Common myeloid progenitor, CD34-positive (primary cell): ENCODE data around the gene SRC.

ENCODE experiments used
- CTCF ChIA-PET: fragments of 350-600 bp; sonication (Branson Sonifier 250); formaldehyde crosslinking; loops from one replicate; lab custom pipeline; 2021; ENCODE audit warnings: antibody characterized with exemption; lab: Charles Lee
- POLR2A ChIA-PET: fragments of 350-600 bp; sonication (Branson Sonifier 250); formaldehyde crosslinking; loops from one replicate; lab custom pipeline; 2021; ENCODE audit warnings: antibody characterized with exemption; lab: Charles Lee
- DNase-seq, 3 donors: peaks; one replicate each; pipeline versions ENCODE4 v3.0.0 to v3.0.0-alpha.2; 2013
- H3K27ac ChIP-seq, 2 experiments: 1 replicate in 1 of 2; 2 replicates in 1 of 2; pipeline ENCODE4 v1.7.0; 2013; ENCODE audit warnings: inconsistent platforms in 2 of 2, low read length in 2 of 2, mild to moderate bottlenecking in 2 of 2, low read depth in 1 of 2, moderate library complexity in 1 of 2; ENCODE audit not compliant: severe bottlenecking in 2 of 2, insufficient read depth in 1 of 2, poor library complexity in 1 of 2
- H3K27me3 ChIP-seq, 5 experiments: replicated peaks in 2 of 5; 1 replicate in 3 of 5; 2 replicates in 2 of 5; pipeline versions ENCODE4 v1.6.1 to v1.7.0; 2013; ENCODE audit warnings: low read length in 4 of 5, mild to moderate bottlenecking in 2 of 5, moderate library complexity in 2 of 5, inconsistent platforms in 1 of 5; ENCODE audit not compliant: insufficient read depth in 5 of 5, control insufficient read depth in 4 of 5
- H3K36me3 ChIP-seq, 4 experiments: 1 replicate in 2 of 4; 2 replicates in 2 of 4; pipeline versions ENCODE4 v1.6.1 to v1.7.0; 2013; ENCODE audit warnings: low read length in 3 of 4, control low read depth in 1 of 4, mild to moderate bottlenecking in 1 of 4; ENCODE audit not compliant: control insufficient read depth in 4 of 4, insufficient read depth in 4 of 4
- H3K4me1 ChIP-seq, 4 experiments: 1 replicate in 3 of 4; 2 replicates in 1 of 4; pipeline versions ENCODE4 v1.6.1 to v1.7.1; 2013; ENCODE audit warnings: low read length in 3 of 4, mild to moderate bottlenecking in 3 of 4, control low read depth in 1 of 4, inconsistent platforms in 1 of 4, moderate library complexity in 1 of 4; ENCODE audit not compliant: control insufficient read depth in 4 of 4, insufficient read depth in 4 of 4; ENCODE audit errors: control extremely low read depth in 1 of 4
- H3K4me3 ChIP-seq, 7 experiments: 1 replicate in 4 of 7; 2 replicates in 3 of 7; pipeline versions ENCODE4 v1.5.1 to v1.7.0; 2013; ENCODE audit warnings: mild to moderate bottlenecking in 7 of 7, low read length in 6 of 7, moderate library complexity in 6 of 7, inconsistent platforms in 2 of 7, low read depth in 2 of 7, control low read depth in 1 of 7; ENCODE audit not compliant: insufficient read depth in 4 of 7, control insufficient read depth in 1 of 7; ENCODE audit errors: extremely low read depth in 1 of 7
- H3K9me3 ChIP-seq, 5 experiments: 1 replicate in 4 of 5; 2 replicates in 1 of 5; pipeline versions ENCODE4 v1.6.1 to v1.7.1; 2013; ENCODE audit warnings: low read length in 4 of 5, mild to moderate bottlenecking in 2 of 5, inconsistent platforms in 1 of 5, low read depth in 1 of 5, moderate library complexity in 1 of 5; ENCODE audit not compliant: control insufficient read depth in 4 of 5, insufficient read depth in 2 of 5; ENCODE audit errors: control extremely low read depth in 1 of 5
- WGBS: methylation state at CpG from one replicate; pipeline ENCODE4 v1.1.5; 2013; ENCODE audit not compliant: insufficient coverage; 5-methylcytosine and 5-hydroxymethylcytosine counted together

Gene SRC

GRCh38 chr20:37357481-37358365, 11.8 kb downstream of the SRC start:
- peaks cover 0 to 2% (median 0%) of the 10 kb centered on the region in 4 experiments for H3K36me3 ChIP-seq
- ChIA-PET POLR2A (interaction anchor here (1.0 to 1.6 kb wide), 4 partner anchors 10 to 68 kb away, joined by 3 to 8 read pairs (median 5); partner anchors contain the start of gene MANBAL), CTCF (interaction anchor here (0.8 to 2.4 kb wide), 12 partner anchors 8 to 87 kb away, joined by 3 to 16 read pairs (median 3); partner anchors contain the start of gene MANBAL)
- H3K27ac ChIP-seq: peak overlapping the region in 1 of 2 experiments; percentile 43
- no peaks in the 10 kb centered on the region for H3K9me3 ChIP-seq
- H3K4me3 ChIP-seq: peak overlapping the region in 1 of 7 experiments; percentile 29
- no peaks in the 10 kb centered on the region for H3K27me3 ChIP-seq
- peak in 2 of 3 donors; percentile 95 to 97 for DNase-seq
- H3K4me1 ChIP-seq: peaks cover 0 to 45% (median 33%) of the 10 kb centered on the region in 4 experiments
- 73% methylated on average over 15 of the region's 15 CpGs for WGBS

GRCh38 chr20:37358366-37359150, 12.6 kb downstream of the SRC start:
- no peaks in the 10 kb centered on the region for H3K27me3 ChIP-seq
- H3K27ac ChIP-seq: no peak overlapping the region
- DNase-seq: no peak
- no peaks in the 10 kb centered on the region for H3K9me3 ChIP-seq
- H3K4me1 ChIP-seq: peaks cover 0 to 45% (median 33%) of the 10 kb centered on the region in 4 experiments
- 96% methylated on average over 20 of the region's 23 CpGs for WGBS
- POLR2A ChIA-PET: no interaction called here
- CTCF ChIA-PET: interaction anchor here (1.4 to 2.0 kb wide), 2 partner anchors 13 to 88 kb away, joined by 3 to 7 read pairs; no protein-coding TSS in a partner anchor
- H3K36me3 ChIP-seq: peaks cover 0 to 2% (median 0%) of the 10 kb centered on the region in 4 experiments
- no peak overlapping the region for H3K4me3 ChIP-seq

- Histone ChIP-seq H3K27me3 (no peaks in the 10 kb centered on the region), H3K9me3 (no peaks in the 10 kb centered on the region), H3K4me3 (no peak overlapping the region), H3K4me1 (peaks cover 0 to 45% (median 33%) of the 10 kb centered on the region in 4 experiments), H3K27ac (no peak overlapping the region), H3K36me3 (no peaks in the 10 kb centered on the region)
- POLR2A ChIA-PET: no interaction called here
- 86% methylated on average over 8 of the region's 9 CpGs for WGBS
- no peak for DNase-seq
- CTCF ChIA-PET: no interaction called here
Measured at GRCh38 chr20:37359331-37359730, 13.4 kb downstream of the SRC start.

- WGBS: 100% methylated on average over 1 of the region's 5 CpGs
- H3K9me3 ChIP-seq: no peaks in the 10 kb centered on the region
- no peak overlapping the region for H3K4me3 ChIP-seq
- H3K27ac ChIP-seq: no peak overlapping the region
- peaks cover 0 to 46% (median 33%) of the 10 kb centered on the region in 4 experiments for H3K4me1 ChIP-seq
- no peaks in the 10 kb centered on the region for H3K36me3 ChIP-seq
- CTCF ChIA-PET: interaction anchor here (0.8 kb wide), 1 partner anchor 92 kb away, joined by 5 read pairs; no protein-coding TSS in a partner anchor
- DNase-seq: no peak
- H3K27me3 ChIP-seq: no peaks in the 10 kb centered on the region
- POLR2A ChIA-PET: no interaction called here
Measured at GRCh38 chr20:37359836-37360235, 13.9 kb downstream of the SRC start.

GRCh38 chr20:37360391-37361115, 14.6 kb downstream of the SRC start:
- 100% methylated on average over 4 of the region's 6 CpGs for WGBS
- no peak for DNase-seq
- no peak overlapping the region for H3K27ac ChIP-seq
- POLR2A ChIA-PET: no interaction called here
- H3K4me1 ChIP-seq: peaks cover 0 to 43% (median 32%) of the 10 kb centered on the region in 4 experiments
- H3K9me3 ChIP-seq: no peaks in the 10 kb centered on the region
- peaks cover 0 to 1% (median 0%) of the 10 kb centered on the region in 4 experiments for H3K36me3 ChIP-seq
- H3K27me3 ChIP-seq: no peaks in the 10 kb centered on the region
- CTCF ChIA-PET: interaction anchor here (0.8 to 2.2 kb wide), 5 partner anchors 9 to 92 kb away, joined by 3 to 7 read pairs (median 5); no protein-coding TSS in a partner anchor
- H3K4me3 ChIP-seq: no peak overlapping the region

GRCh38 chr20:37361336-37361735, 15.4 kb downstream of the SRC start:
- DNase-seq: no peak
- H3K9me3 ChIP-seq: no peaks in the 10 kb centered on the region
- POLR2A ChIA-PET: interaction anchor here (0.7 kb wide), 1 partner anchor 10 kb away, joined by 6 read pairs; no protein-coding TSS in a partner anchor
- peaks cover 0 to 2% (median 0%) of the 10 kb centered on the region in 4 experiments for H3K36me3 ChIP-seq
- CTCF ChIA-PET: interaction anchor here (1.2 to 2.2 kb wide), 4 partner anchors 9 to 23 kb away, joined by 3 to 7 read pairs (median 4); no protein-coding TSS in a partner anchor
- 100% methylated on average over 7 of the region's 8 CpGs for WGBS
- no peaks in the 10 kb centered on the region for H3K27me3 ChIP-seq
- peaks cover 4 to 41% (median 27%) of the 10 kb centered on the region in 4 experiments for H3K4me1 ChIP-seq
- H3K4me3 ChIP-seq: no peak overlapping the region
- no peak overlapping the region for H3K27ac ChIP-seq
